ENCODE results near the gene PTHLH.

PTHLH gene

DNA sequence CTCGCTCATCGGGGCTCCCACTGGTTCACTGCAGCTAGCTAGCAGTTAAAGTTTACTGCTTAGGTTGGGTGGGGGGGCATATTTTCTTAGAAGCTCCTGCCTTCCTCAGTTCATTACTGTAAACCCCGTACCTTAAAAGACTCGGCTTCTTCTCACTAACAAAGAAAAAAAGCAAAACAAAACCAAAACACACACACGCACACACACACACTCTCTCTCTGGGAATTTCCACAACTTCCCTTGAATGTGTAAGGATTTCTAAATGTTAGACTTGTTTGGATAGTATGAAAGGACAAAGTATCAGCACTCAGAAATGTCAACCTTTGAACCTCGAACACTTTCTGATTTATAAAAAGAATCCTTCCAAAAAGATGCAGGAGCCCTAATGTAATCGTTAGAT, 927 bp downstream of the PTHLH start:
- H2BK15ac ChIP-seq (ENCODE audit: low read length): no peak overlapping the region
- no peak overlapping the region for H3K18ac ChIP-seq (ENCODE audit: low read length)
- no peaks in the 10 kb centered on the region for H3K36me3 ChIP-seq (replicated peaks in 1 of 2; ENCODE audit: control insufficient read depth in 2 of 2, insufficient read depth in 2 of 2, low read length in 2 of 2)
- no peak for DNase-seq (ENCODE audit: low spot score)
- no CpG with 5 or more reads among the region's 7 CpGs for WGBS, 2 donors (ENCODE audit: extremely low coverage in 2 of 2, insufficient read length in 2 of 2, insufficient replicate concordance in 1 of 2)
- no peaks in the 10 kb centered on the region for H3K9me3 ChIP-seq (replicated peaks in 1 of 2; ENCODE audit: control insufficient read depth in 2 of 2, insufficient read depth in 1 of 2, low read depth in 1 of 2, low read length in 2 of 2)
- H3K4me1 ChIP-seq (ENCODE audit: control insufficient read depth in 2 of 2, insufficient read depth in 1 of 2, low read depth in 1 of 2, low read length in 2 of 2): peaks cover 5 to 16% of the 10 kb centered on the region in 2 donors
- H2AFZ ChIP-seq (ENCODE audit: low read length): no peak overlapping the region
- H2AK5ac ChIP-seq (ENCODE audit: low read depth, low read length): no peak overlapping the region
- H2BK120ac ChIP-seq (ENCODE audit: low read depth, low read length): no peak overlapping the region
- peaks cover 28 to 97% (median 74%) of the 10 kb centered on the region in 3 experiments for H3K27me3 ChIP-seq (ENCODE audit: control insufficient read depth in 3 of 3, insufficient read depth in 3 of 3, low read depth in 1 of 3, low read length in 3 of 3)
- no peak overlapping the region for H3K9ac ChIP-seq (ENCODE audit: low read depth, low read length, poor library complexity)
- no peak overlapping the region for H4K8ac ChIP-seq (ENCODE audit: low read depth, low read length)
- no peak overlapping the region for H3K27ac ChIP-seq (replicated peaks; ENCODE audit: low read length)
- no peak overlapping the region for H3K4me2 ChIP-seq (ENCODE audit: insufficient read depth, low read length, poor library complexity, severe bottlenecking)
- no peak overlapping the region for H3K14ac ChIP-seq (ENCODE audit: low read length)
- H3K4me3 ChIP-seq (ENCODE audit: low read length in 2 of 2): no peak overlapping the region
- no peak overlapping the region for H3K4ac ChIP-seq (ENCODE audit: low read length)
- no peak overlapping the region for H4K91ac ChIP-seq (ENCODE audit: low read depth, low read length, poor library complexity)
- no peak overlapping the region for H2BK12ac ChIP-seq (ENCODE audit: low read length)
- H2BK5ac ChIP-seq (ENCODE audit: low read length): no peak overlapping the region
- no peak overlapping the region for H3K23ac ChIP-seq (ENCODE audit: low read depth, low read length, poor library complexity)
- H3K79me1 ChIP-seq (ENCODE audit: low read depth, low read length): no peaks in the 10 kb centered on the region

GRCh38 chr12:27971121-27971489, 1.4 kb downstream of the PTHLH start:
- H3K9ac ChIP-seq (ENCODE audit: low read depth, low read length, poor library complexity): no peak overlapping the region
- H3K36me3 ChIP-seq (replicated peaks in 1 of 2; ENCODE audit: control insufficient read depth in 2 of 2, insufficient read depth in 2 of 2, low read length in 2 of 2): no peaks in the 10 kb centered on the region
- no peak overlapping the region for H4K8ac ChIP-seq (ENCODE audit: low read depth, low read length)
- peak overlapping the region; percentile 90 for H2AFZ ChIP-seq (ENCODE audit: low read length)
- no peak overlapping the region for H3K14ac ChIP-seq (ENCODE audit: low read length)
- H3K9me3 ChIP-seq (replicated peaks in 1 of 2; ENCODE audit: control insufficient read depth in 2 of 2, insufficient read depth in 1 of 2, low read depth in 1 of 2, low read length in 2 of 2): no peaks in the 10 kb centered on the region
- no peak overlapping the region for H2BK12ac ChIP-seq (ENCODE audit: low read length)
- no peak for DNase-seq (ENCODE audit: low spot score)
- H3K4me2 ChIP-seq (ENCODE audit: insufficient read depth, low read length, poor library complexity, severe bottlenecking): peak overlapping the region; percentile 81
- H2BK120ac ChIP-seq (ENCODE audit: low read depth, low read length): no peak overlapping the region
- peaks cover 26 to 97% (median 71%) of the 10 kb centered on the region in 3 experiments for H3K27me3 ChIP-seq (ENCODE audit: control insufficient read depth in 3 of 3, insufficient read depth in 3 of 3, low read depth in 1 of 3, low read length in 3 of 3)
- H3K79me1 ChIP-seq (ENCODE audit: low read depth, low read length): no peaks in the 10 kb centered on the region
- H3K23ac ChIP-seq (ENCODE audit: low read depth, low read length, poor library complexity): no peak overlapping the region
- H2BK15ac ChIP-seq (ENCODE audit: low read length): no peak overlapping the region
- no peak overlapping the region for H4K91ac ChIP-seq (ENCODE audit: low read depth, low read length, poor library complexity)
- no peak overlapping the region for H2AK5ac ChIP-seq (ENCODE audit: low read depth, low read length)
- H3K4ac ChIP-seq (ENCODE audit: low read length): no peak overlapping the region
- H3K18ac ChIP-seq (ENCODE audit: low read length): no peak overlapping the region
- peak overlapping the region in 1 of 2 donors; percentile 82 for H3K4me3 ChIP-seq (ENCODE audit: low read length in 2 of 2)
- H3K27ac ChIP-seq (replicated peaks; ENCODE audit: low read length): no peak overlapping the region
- H2BK5ac ChIP-seq (ENCODE audit: low read length): no peak overlapping the region
- H3K4me1 ChIP-seq (ENCODE audit: control insufficient read depth in 2 of 2, insufficient read depth in 1 of 2, low read depth in 1 of 2, low read length in 2 of 2): peaks cover 5 to 16% of the 10 kb centered on the region in 2 donors
- WGBS, 2 donors (ENCODE audit: extremely low coverage in 2 of 2, insufficient read length in 2 of 2, insufficient replicate concordance in 1 of 2): no CpG with 5 or more reads among the region's 11 CpGs

GRCh38 chr12:27970401-27971120, 2.0 kb downstream of the PTHLH start:
- no peak overlapping the region for H2AK5ac ChIP-seq (ENCODE audit: low read depth, low read length)
- H2BK5ac ChIP-seq (ENCODE audit: low read length): no peak overlapping the region
- no peak overlapping the region for H2BK15ac ChIP-seq (ENCODE audit: low read length)
- DNase-seq (ENCODE audit: low spot score): peak; percentile 47
- H2BK120ac ChIP-seq (ENCODE audit: low read depth, low read length): no peak overlapping the region
- H2AFZ ChIP-seq (ENCODE audit: low read length): peak overlapping the region; percentile 90
- no peak overlapping the region for H3K23ac ChIP-seq (ENCODE audit: low read depth, low read length, poor library complexity)
- H3K27ac ChIP-seq (replicated peaks; ENCODE audit: low read length): no peak overlapping the region
- peak overlapping the region; percentile 47 to 82 for H3K4me3 ChIP-seq (ENCODE audit: low read length in 2 of 2)
- peak overlapping the region; percentile 81 for H3K4me2 ChIP-seq (ENCODE audit: insufficient read depth, low read length, poor library complexity, severe bottlenecking)
- H3K4ac ChIP-seq (ENCODE audit: low read length): no peak overlapping the region
- H3K4me1 ChIP-seq (ENCODE audit: control insufficient read depth in 2 of 2, insufficient read depth in 1 of 2, low read depth in 1 of 2, low read length in 2 of 2): peaks cover 5 to 17% of the 10 kb centered on the region in 2 donors
- no peaks in the 10 kb centered on the region for H3K9me3 ChIP-seq (replicated peaks in 1 of 2; ENCODE audit: control insufficient read depth in 2 of 2, insufficient read depth in 1 of 2, low read depth in 1 of 2, low read length in 2 of 2)
- H3K18ac ChIP-seq (ENCODE audit: low read length): peak overlapping the region; percentile 61
- H3K27me3 ChIP-seq (ENCODE audit: control insufficient read depth in 3 of 3, insufficient read depth in 3 of 3, low read depth in 1 of 3, low read length in 3 of 3): peaks cover 23 to 96% (median 65%) of the 10 kb centered on the region in 3 experiments
- no peak overlapping the region for H3K14ac ChIP-seq (ENCODE audit: low read length)
- WGBS, 2 donors (ENCODE audit: extremely low coverage in 2 of 2, insufficient read length in 2 of 2, insufficient replicate concordance in 1 of 2): no CpG with 5 or more reads among the region's 69 CpGs
- no peak overlapping the region for H4K91ac ChIP-seq (ENCODE audit: low read depth, low read length, poor library complexity)
- no peaks in the 10 kb centered on the region for H3K79me1 ChIP-seq (ENCODE audit: low read depth, low read length)
- no peak overlapping the region for H2BK12ac ChIP-seq (ENCODE audit: low read length)
- no peak overlapping the region for H4K8ac ChIP-seq (ENCODE audit: low read depth, low read length)
- H3K36me3 ChIP-seq (replicated peaks in 1 of 2; ENCODE audit: control insufficient read depth in 2 of 2, insufficient read depth in 2 of 2, low read length in 2 of 2): no peaks in the 10 kb centered on the region
- H3K9ac ChIP-seq (ENCODE audit: low read depth, low read length, poor library complexity): peak overlapping the region; percentile 56

GRCh38 chr12:27969624-27970400, 2.7 kb downstream of the PTHLH start:
- Histone ChIP-seq H3K14ac (ENCODE audit: low read length) (no peak overlapping the region), H3K9ac (ENCODE audit: low read depth, low read length, poor library complexity) (no peak overlapping the region), H4K91ac (ENCODE audit: low read depth, low read length, poor library complexity) (no peak overlapping the region), H3K4me3 (ENCODE audit: low read length in 2 of 2) (peak overlapping the region; percentile 47 to 76), H3K79me1 (ENCODE audit: low read depth, low read length) (no peaks in the 10 kb centered on the region), H3K27me3 (ENCODE audit: control insufficient read depth in 3 of 3, insufficient read depth in 3 of 3, low read depth in 1 of 3, low read length in 3 of 3) (peaks cover 18 to 88% (median 58%) of the 10 kb centered on the region in 3 experiments), H2BK15ac (ENCODE audit: low read length) (no peak overlapping the region), H3K4me1 (ENCODE audit: control insufficient read depth in 2 of 2, insufficient read depth in 1 of 2, low read depth in 1 of 2, low read length in 2 of 2) (peaks cover 5 to 12% of the 10 kb centered on the region in 2 donors), H3K36me3 (replicated peaks in 1 of 2; ENCODE audit: control insufficient read depth in 2 of 2, insufficient read depth in 2 of 2, low read length in 2 of 2) (no peaks in the 10 kb centered on the region), H3K9me3 (replicated peaks in 1 of 2; ENCODE audit: control insufficient read depth in 2 of 2, insufficient read depth in 1 of 2, low read depth in 1 of 2, low read length in 2 of 2) (no peaks in the 10 kb centered on the region), H3K27ac (replicated peaks; ENCODE audit: low read length) (no peak overlapping the region), H2BK5ac (ENCODE audit: low read length) (no peak overlapping the region), H2AFZ (ENCODE audit: low read length) (peak overlapping the region; percentile 90), H3K23ac (ENCODE audit: low read depth, low read length, poor library complexity) (no peak overlapping the region), H3K18ac (ENCODE audit: low read length) (no peak overlapping the region), H3K4ac (ENCODE audit: low read length) (no peak overlapping the region), H2AK5ac (ENCODE audit: low read depth, low read length) (no peak overlapping the region), H3K4me2 (ENCODE audit: insufficient read depth, low read length, poor library complexity, severe bottlenecking) (peak overlapping the region; percentile 81), H4K8ac (ENCODE audit: low read depth, low read length) (no peak overlapping the region), H2BK120ac (ENCODE audit: low read depth, low read length) (no peak overlapping the region), H2BK12ac (ENCODE audit: low read length) (no peak overlapping the region)
- DNase-seq (ENCODE audit: low spot score): peak; percentile 75
- WGBS, 2 donors (ENCODE audit: extremely low coverage in 2 of 2, insufficient read length in 2 of 2, insufficient replicate concordance in 1 of 2): no CpG with 5 or more reads among the region's 55 CpGs
